RKO (cell line): ENCODE results near the gene APIP.

ENCODE experiments used
- DNase-seq: peaks from one replicate; pipeline ENCODE4 v3.0.0-alpha.2; 2016; ENCODE audit warnings: low spot score

APIP gene, protein sequence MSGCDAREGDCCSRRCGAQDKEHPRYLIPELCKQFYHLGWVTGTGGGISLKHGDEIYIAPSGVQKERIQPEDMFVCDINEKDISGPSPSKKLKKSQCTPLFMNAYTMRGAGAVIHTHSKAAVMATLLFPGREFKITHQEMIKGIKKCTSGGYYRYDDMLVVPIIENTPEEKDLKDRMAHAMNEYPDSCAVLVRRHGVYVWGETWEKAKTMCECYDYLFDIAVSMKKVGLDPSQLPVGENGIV

DNA sequence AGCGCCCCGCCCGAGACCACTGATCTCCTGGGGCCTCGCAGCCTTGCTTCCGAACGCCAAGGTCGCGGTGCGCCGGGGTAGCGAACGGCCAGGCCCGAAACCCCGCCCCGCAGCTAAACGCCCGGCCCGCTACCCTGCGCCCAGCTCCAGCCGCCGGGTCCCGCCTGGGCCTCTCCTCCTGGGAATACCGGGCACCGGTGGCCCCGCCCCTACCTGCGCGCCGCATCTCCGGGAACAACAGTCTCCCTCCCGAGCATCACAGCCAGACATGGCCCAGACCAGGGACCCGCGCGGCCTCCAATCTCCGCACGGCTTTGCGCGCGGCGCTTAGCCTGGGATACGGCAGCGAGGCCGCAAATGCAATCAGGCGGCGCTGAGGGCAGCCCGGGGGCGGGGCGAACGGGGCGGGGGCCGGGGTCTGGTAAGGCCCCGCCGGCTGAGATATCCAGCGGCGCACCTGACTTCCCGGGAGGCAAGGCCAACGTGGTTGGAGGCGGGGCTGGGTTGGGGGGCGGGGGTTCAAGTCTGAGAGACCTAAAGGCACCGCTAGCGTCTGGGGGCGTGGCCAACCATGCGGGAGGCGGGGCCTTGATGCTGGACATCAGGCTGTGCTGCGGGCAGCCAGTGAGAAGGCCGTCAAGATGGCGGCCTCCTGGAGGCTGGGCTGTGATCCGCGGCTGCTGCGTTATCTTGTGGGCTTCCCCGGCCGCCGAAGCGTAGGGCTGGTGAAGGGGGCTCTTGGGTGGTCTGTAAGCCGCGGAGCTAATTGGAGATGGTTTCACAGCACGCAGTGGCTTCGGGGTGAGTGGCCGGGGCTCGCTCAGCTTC, at the start of gene APIP, which contains the start of gene PDHX:
Gene APIP, minus strand, starts transcription at position 365 of the 828 bp plus-strand sequence. Its CDS starts 95 bp downstream, at position 270.
Gene PDHX, plus strand, starts transcription at position 604 of the 828 bp plus-strand sequence. Its CDS starts 38 bp downstream, at position 642.
- DNase-seq: peak; percentile 96

- no peak for DNase-seq
These were observed 48.6 kb upstream of the APIP start for GRCh38 chr11:34964610-34965331.

GRCh38 chr11:34963351-34963750, 47.2 kb upstream of the APIP start:
- DNase-seq: no peak

DNA sequence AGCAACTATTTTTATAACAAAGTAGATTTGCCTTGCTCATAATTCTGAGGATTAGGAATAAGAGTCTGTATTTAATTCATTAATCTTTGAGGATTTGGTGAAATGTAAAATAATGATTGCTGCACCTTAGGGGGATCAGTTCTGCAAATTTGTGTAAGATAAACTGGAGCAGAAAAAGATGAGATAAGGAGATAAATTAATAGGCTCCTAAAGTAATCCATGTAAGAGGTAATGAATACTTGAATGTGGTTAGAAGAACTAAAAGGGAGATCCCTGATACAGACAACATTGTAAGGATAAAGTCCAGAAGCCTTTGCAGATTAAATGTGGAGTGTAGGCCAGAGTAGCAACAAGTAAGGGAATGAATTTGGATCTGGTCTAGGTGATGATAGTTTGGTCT, 45.9 kb upstream of the APIP start:
- no peak for DNase-seq

GRCh38 chr11:34960277-34960676, 44.1 kb upstream of the APIP start:
- DNase-seq: no peak

DNA sequence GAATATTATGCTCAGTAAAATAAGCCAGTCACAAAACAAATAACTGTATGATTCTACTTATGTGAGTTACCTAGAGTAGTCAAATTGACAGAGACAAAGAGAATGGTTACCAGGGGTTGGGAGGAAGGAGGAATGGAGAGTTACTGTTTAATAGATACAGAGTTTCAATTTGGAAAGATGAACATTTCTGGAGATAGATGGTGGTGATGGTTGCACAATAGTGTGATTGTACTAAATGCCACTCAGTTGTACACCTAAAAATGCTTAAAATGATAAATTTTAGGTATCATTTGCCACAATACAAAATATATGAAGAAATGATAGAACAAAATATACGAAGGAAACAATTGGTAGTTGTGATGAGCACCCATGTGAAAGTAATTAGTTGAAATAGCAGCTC, 43.6 kb upstream of the APIP start:
- no peak for DNase-seq

GRCh38 chr11:34957606-34958005, 41.4 kb upstream of the APIP start:
- DNase-seq: no peak

DNA sequence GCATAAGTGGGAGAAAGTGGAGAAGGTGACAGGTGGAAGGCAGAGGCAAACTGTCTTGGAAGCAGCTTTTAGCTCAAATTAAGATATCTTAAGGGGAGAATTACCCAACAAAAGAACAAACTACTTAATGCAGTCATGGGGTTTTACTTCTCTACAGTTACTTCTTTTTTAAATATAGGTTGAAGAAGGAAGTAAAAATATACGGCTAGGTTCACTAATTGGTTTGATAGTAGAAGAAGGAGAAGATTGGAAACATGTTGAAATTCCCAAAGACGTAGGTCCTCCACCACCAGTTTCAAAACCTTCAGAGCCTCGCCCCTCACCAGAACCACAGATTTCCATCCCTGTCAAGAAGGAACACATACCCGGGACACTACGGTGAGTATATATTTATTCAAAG, 41.0 kb upstream of the APIP start:
- no peak for DNase-seq

GRCh38 chr11:34953955-34954354, 37.8 kb upstream of the APIP start:
- DNase-seq: peak; percentile 15

DNA sequence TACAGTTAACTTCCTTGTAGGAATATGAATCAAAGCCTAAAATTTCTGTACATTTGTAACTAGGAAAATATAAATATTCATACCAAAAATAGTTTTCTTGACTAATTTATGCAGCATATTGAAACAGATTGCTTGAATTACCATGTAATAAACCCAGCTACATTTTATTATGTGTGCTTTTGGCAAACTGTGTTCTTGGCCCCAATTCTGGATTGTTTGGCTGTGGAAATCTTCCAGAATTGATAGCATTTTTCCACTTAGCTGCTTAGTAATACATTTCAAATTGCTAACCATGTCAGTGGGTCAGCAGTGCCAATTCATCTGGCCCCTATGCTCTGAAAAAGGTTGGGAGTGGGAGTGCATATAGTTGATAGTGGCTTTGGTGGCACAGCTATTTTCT, 32.5 kb upstream of the APIP start:
- DNase-seq: no peak

GRCh38 chr11:34944692-34945091, 28.5 kb upstream of the APIP start:
- no peak for DNase-seq

DNA sequence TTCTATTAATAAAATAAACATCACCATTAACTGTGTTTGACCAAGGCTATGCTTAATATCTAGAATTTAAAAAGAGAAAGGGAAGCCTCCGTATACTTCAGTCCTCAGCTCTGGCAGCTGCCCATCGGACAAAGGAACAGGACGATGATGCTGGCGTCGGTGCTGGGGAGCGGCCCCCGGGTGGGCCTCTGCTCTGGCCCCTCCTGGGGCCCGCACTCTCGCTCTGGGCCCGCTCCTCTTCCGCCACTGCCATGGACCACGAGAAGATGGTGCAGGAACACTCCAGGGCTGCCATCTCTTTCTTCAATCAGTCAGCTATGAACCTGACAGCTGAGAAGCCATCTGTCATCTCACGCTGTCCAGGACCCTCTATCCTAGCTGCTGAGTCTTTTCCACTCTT, 25.5 kb upstream of the APIP start:
- DNase-seq: no peak

DNA sequence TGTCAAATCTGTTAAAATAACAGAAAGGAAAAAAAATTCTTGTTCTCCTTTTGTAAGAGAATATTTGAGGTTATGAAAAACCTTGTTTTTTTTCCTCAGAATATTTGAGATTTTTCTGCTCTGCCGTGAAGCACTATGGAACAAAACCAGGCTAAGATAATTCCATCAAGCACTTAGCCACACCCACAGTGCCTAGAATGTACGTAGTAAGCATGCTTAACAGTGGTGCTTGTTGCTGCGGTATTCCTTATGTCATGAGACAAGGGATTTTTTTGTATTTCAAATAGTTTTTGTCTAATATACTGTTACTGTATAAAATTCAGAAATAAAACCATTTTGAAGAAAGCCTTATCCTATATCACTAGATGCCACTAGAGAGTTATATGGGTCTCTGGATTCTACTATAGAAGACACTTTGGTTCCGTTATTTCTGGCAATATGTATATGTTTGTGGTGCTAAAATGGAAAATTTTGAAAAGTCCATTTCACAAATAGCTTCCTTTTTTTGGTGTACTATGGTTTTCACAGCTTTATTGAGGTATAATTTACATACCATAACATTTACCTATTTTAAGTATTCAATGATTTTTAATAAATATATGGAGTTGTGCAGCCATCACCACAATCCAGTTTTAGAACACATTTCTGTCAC, 24.0 kb upstream of the APIP start:
- no peak for DNase-seq

DNA sequence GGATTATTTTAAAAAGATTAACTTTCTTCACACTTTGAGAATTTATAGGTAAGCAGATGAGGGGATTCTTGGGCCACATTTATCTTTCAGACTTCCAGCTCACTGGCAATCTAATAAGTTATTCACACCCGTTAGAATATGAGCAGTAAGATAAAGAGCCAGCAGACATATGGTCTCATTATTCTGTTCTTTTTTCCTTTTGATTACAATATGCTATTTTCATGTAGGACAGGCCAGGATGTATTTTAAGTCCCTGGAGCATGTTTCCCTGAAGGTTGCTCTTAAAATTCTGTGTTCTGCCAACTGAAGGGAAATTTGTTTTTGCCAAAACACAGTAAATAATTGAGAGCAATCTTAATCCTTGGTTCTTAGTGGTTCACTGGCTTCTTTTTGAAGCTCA, 22.4 kb upstream of the APIP start:
- no peak for DNase-seq

GRCh38 chr11:34936945-34937629, 20.9 kb upstream of the APIP start:
- DNase-seq: no peak

- no peak for DNase-seq
These were observed 13.9 kb upstream of the APIP start for GRCh38 chr11:34929794-34930763.

DNA sequence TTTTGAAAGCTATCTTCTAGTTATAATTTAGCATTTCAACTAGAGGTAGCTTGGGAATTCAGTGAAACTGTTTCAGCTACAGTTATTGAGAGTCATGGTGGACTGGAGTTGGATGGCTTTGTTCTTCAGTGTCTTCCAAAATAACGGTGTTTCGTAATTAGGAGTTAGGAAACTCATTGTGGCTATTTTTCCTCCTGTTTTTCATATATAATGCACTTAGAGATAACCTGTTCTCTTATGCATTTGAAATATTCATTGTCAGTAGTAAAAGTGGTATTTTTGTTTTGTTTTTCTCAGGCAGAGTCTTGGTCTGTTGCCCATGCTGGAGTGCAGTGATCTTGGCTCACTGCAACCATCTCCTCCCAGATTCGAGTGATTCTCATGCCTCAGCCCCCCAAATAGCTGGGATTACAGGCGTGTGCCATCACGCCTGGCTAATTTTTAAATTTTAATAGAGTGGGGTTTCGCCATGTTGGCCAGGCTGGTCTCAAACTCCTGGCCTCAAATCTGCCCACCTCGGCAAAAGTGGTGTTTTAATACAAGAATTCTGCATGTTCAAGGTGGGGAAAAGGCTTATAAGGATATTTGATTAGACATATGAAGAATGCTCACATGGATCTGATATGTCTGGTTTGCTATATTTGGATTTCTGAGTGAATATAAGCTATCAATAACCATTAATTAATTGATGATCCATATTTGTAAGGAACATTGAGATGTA, 12.9 kb upstream of the APIP start:
- no peak for DNase-seq

DNA sequence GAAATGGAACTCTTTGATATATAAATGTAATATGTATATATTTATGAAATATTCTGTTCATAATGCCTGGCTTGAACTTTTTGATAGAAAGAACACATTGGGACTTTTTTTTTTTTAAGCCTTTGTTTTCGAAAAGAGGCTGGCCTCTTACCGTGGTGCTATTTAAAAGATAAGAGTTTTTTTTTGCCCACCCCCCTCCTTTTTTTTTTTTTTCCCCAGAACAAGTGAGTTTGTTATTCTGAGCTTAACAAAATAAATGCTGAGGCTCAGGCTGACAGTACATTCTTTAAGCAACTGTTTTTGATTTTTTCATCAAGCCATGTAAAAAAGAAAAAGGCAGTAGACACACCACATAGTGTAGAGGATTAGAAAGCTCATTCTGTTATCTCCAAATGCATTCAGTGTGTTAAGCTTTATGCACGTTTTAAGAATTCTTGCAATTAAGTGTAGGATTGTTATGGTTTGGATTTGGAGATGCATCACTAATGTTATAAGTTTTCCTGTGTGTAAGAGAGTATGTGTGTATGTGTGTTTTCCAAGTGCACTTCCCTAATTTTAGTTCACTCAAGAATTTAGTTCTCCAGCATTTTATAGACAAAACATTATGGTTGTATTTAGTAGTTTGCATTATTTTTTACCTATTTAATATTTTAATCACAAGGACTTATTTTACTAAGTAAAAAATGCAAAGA, 12.2 kb upstream of the APIP start:
- no peak for DNase-seq

GRCh38 chr11:34926831-34927132, 10.6 kb upstream of the APIP start:
- no peak for DNase-seq
